ENCODE data around the gene ELOVL6.

The ELOVL6 gene

DNA sequence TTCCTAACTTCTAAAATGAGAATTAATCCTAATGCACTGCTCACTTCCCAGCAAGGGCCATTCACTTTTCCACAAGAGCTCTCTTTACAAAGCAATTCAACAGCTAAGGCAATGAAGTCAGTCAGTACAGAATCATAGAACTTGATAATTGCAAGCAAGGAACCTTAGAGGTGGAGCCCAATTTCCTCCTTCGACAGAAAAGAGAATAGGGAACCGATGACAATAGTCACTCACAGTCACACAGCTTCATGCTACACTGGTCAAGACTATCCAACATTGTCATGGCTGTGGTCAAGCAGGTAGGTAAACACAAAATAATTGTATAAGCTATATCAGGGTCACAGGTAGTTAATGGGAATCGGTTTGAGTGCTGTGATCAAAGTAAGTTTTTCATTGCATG lies 90.0 kb downstream of the ELOVL6 start:
- in situ Hi-C loops (cut with HindIII; ENCODE audit: low sequenced_read_pairs), result no loop called here
- DNase-seq (ENCODE audit: low read depth, low spot score), result no peak
- no peak for TF ChIP-seq CTCF (IDR thresholded peaks at IDR 0.05; ENCODE audit: low read depth, low read length)
- no peak overlapping the region for H3K4me3 ChIP-seq (ENCODE audit: low read depth, low read length)

- no peak for TF ChIP-seq CTCF (IDR thresholded peaks at IDR 0.05; ENCODE audit: low read depth, low read length)
- H3K4me3 ChIP-seq (ENCODE audit: low read depth, low read length), result no peak overlapping the region
- in situ Hi-C loops (cut with HindIII; ENCODE audit: low sequenced_read_pairs), result no loop called here
- DNase-seq (ENCODE audit: low read depth, low spot score), result no peak
These were observed 90.5 kb downstream of the ELOVL6 start for GRCh38 chr4:110107866-110108265.

DNA sequence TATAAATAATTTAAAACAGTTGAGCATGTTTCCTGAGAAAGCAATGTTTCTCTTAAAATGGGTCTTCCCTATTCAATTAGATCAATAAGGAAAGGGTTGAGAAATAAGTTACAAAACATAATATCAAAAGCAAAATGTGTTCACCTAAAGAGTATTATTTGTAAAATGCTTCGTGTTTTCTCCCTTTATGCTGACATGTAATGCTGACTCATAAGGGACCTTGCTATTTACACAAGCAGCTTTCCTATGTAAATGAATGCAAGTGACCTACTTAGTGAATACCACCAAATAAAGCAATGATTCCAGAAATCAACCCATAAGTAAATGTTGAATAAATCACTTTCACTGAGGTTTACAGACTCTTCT lies 91.5 kb downstream of the ELOVL6 start:
- no peak for TF ChIP-seq CTCF (IDR thresholded peaks at IDR 0.05; ENCODE audit: low read depth, low read length)
- no peak overlapping the region for H3K4me3 ChIP-seq (ENCODE audit: low read depth, low read length)
- in situ Hi-C loops (cut with HindIII; ENCODE audit: low sequenced_read_pairs), result no loop called here
- peak; percentile 73 for DNase-seq (ENCODE audit: low read depth, low spot score)

- TF ChIP-seq CTCF (IDR thresholded peaks at IDR 0.05; ENCODE audit: low read depth, low read length), result no peak
- DNase-seq (ENCODE audit: low read depth, low spot score), result no peak
- no peak overlapping the region for H3K4me3 ChIP-seq (ENCODE audit: low read depth, low read length)
- in situ Hi-C loops (cut with HindIII; ENCODE audit: low sequenced_read_pairs), result no loop called here
These were observed 93.8 kb downstream of the ELOVL6 start for GRCh38 chr4:110104661-110105060.

- in situ Hi-C loops (cut with HindIII; ENCODE audit: low sequenced_read_pairs), result no loop called here
- H3K4me3 ChIP-seq (ENCODE audit: low read depth, low read length), result no peak overlapping the region
- no peak for TF ChIP-seq CTCF (IDR thresholded peaks at IDR 0.05; ENCODE audit: low read depth, low read length)
- no peak for DNase-seq (ENCODE audit: low read depth, low spot score)
These were observed 98.8 kb downstream of the ELOVL6 start for GRCh38 chr4:110099638-110100037.

- TF ChIP-seq CTCF (IDR thresholded peaks at IDR 0.05; ENCODE audit: low read depth, low read length), result no peak
- in situ Hi-C loops (cut with HindIII; ENCODE audit: low sequenced_read_pairs), result no loop called here
- no peak for DNase-seq (ENCODE audit: low read depth, low spot score)
- no peak overlapping the region for H3K4me3 ChIP-seq (ENCODE audit: low read depth, low read length)
These were observed 102.0 kb downstream of the ELOVL6 start for GRCh38 chr4:110096405-110096804.

DNA sequence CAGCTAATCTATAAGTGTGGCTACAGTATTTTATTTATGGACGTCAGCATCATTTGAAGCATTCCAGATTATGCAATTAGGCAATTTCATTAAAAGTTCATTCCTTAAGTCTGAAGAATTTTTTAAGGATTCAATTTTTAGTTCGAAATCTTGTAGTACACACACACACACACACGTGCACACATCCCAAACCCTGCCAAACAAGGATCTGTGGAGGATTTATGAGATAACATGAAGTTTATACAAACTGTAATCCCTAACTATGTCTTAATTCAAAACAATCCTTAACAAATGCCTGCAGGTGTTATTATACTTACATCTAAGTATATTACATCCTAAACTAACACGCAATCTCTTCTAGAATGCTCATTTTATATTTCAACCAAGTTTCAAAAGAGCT lies 105.8 kb downstream of the ELOVL6 start:
- in situ Hi-C loops (cut with HindIII; ENCODE audit: low sequenced_read_pairs), result no loop called here
- H3K4me3 ChIP-seq (ENCODE audit: low read depth, low read length), result no peak overlapping the region
- no peak for TF ChIP-seq CTCF (IDR thresholded peaks at IDR 0.05; ENCODE audit: low read depth, low read length)
- DNase-seq (ENCODE audit: low read depth, low spot score), result no peak
